Ovary (tissue), 9 donors: Measurements from ENCODE around the gene CTSW. TPM values are rescaled to one million over a fixed set of nuclear protein-coding genes. Genes with fewer than 3 reads are reported as not detected.
A peak's percentile ranks its signal among the peaks of the same experiment; 100 is the strongest.

ENCODE experiments used
- DNase-seq, 5 donors: peaks; one replicate each; pipeline ENCODE4 v3.0.0-alpha.2; 2019 to 2020
- H3K27ac ChIP-seq, 2 donors: fragments of 200-600 bp; one replicate each; pipeline versions ENCODE4 v1.5.1 to v1.8.0; 2019 to 2022
- H3K27me3 ChIP-seq: fragments of 200-600 bp; one replicate; pipeline ENCODE4 v1.8.0; 2022
- H3K36me3 ChIP-seq: fragments of 200-600 bp; sonication (generic); one replicate; pipeline ENCODE4 v1.5.1; 2019
- H3K4me1 ChIP-seq: one replicate; pipeline ENCODE4 v1.8.1; 2013; ENCODE audit warnings: mild to moderate bottlenecking, moderate library complexity; ENCODE audit not compliant: insufficient read depth
- H3K4me3 ChIP-seq: fragments of 200-600 bp; sonication (generic); one replicate; pipeline ENCODE4 v1.5.1; 2017
- H3K9me3 ChIP-seq, 2 donors: fragments of 200-600 bp in 1 of 2; sonication (generic) in 1 of 2; one replicate each; pipeline versions ENCODE4 v1.5.1 to v1.8.1; 2013 to 2019; ENCODE audit warnings: mild to moderate bottlenecking in 1 of 2, moderate library complexity in 1 of 2
- EP300 ChIP-seq: sonication (generic); formaldehyde crosslinking; IDR thresholded peaks from one replicate; pipeline ENCODE4 v1.6.1; 2017; ENCODE audit warnings: antibody characterized with exemption
- POLR2A ChIP-seq: fragments of 450-650 bp; IDR thresholded peaks from one replicate; pipeline ENCODE4 v1.6.1; 2017; ENCODE audit warnings: antibody characterized with exemption, mild to moderate bottlenecking, moderate library complexity
- WGBS, 3 donors: extraction: QIAGEN DNeasy Blood & Tissue Kit in 1 of 3; methylation state at CpG; one replicate each; pipeline versions ENCODE4 v1.1.5 to v1.1.7; 2013 to 2017; 5-methylcytosine and 5-hydroxymethylcytosine counted together
- intact Hi-C, 4 donors: fragments of 100-400 bp; cut with DNase I; formaldehyde crosslinking; loops; one replicate each; pipeline versions ENCODE4 v1.11.0 to v1.15.1; 2022 to 2023
- polyA plus RNA-seq, 2 donors: library from polyadenylated mRNA; stranded (reverse); fragments of 200-250 nt in 1 of 2; fragments of 350-450 nt in 1 of 2; fragmentation: Illumina TruSeq in 1 of 2; extraction: RNeasy Lipid Tissue Mini Kit (QIAGEN cat#74804) in 1 of 2; gene quantifications; one replicate each; pipeline ENCODE4 v1.2.3, GENCODE V29; 2013 to 2014
- total RNA-seq, 7 donors: library from RNA; depleted of rRNA in 2 of 7; stranded (reverse); fragments of >200 nt in 2 of 7; fragmentation: NEBNext Ultra II Directional in 3 of 7; extraction: Animal tissue kit (Norgen Biotek cat#: 25700) in 3 of 7; gene quantifications; one replicate each; pipeline versions ENCODE4 v1.1.0 to v1.2.4, GENCODE V29; 2016 to 2023
- TF ChIP-seq, protein P1 (sequence below), 3 donors: fragments of 450-650 bp in 2 of 3; fragments of 200-600 bp in 1 of 3; IDR thresholded peaks; one replicate each; pipeline versions ENCODE4 v1.5.1 to v1.8.0; 2016 to 2022; ENCODE audit warnings: antibody characterized with exemption in 3 of 3, mild to moderate bottlenecking in 1 of 3
- donor health status: DM: no; HTN: no; CAD: no; lungs with moderate emphysema.
- donor health status: DM: no; HTN: no; CAD: no.
- donor health status: Bipolar disorder and iron deficiency.
- donor health status: DM: yes; HTN: yes; CAD: no.
- donor health status: DM: no; HTN: no; CAD: no.
- donor health status: DM: yes; HTN: yes; CAD: no.

CTSW gene
- total and polyA plus RNA-seq, 9 donors: 0.30 to 1.3 (median 0.81) TPM

DNA sequence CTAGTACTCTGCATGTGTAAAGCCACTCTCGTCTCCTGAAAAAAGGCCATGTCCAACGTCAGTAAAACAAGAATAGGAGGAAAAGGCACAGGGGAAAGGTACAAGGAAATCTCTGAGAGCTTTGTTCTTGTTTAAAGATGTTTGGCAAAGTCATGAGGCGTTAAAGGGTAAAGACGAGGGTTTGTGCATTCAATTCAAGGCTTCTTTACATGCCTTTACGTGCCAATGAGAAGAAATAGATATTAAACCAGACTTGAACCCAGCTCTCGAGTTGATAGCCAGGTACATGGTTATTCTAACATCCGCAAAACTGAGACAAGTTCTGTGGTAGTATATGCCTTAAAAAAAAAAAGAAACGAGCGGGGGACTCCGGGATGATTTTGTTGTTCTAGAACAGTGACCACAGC, 21.0 kb upstream of the CTSW start:
- DNase-seq: no peak

DNA sequence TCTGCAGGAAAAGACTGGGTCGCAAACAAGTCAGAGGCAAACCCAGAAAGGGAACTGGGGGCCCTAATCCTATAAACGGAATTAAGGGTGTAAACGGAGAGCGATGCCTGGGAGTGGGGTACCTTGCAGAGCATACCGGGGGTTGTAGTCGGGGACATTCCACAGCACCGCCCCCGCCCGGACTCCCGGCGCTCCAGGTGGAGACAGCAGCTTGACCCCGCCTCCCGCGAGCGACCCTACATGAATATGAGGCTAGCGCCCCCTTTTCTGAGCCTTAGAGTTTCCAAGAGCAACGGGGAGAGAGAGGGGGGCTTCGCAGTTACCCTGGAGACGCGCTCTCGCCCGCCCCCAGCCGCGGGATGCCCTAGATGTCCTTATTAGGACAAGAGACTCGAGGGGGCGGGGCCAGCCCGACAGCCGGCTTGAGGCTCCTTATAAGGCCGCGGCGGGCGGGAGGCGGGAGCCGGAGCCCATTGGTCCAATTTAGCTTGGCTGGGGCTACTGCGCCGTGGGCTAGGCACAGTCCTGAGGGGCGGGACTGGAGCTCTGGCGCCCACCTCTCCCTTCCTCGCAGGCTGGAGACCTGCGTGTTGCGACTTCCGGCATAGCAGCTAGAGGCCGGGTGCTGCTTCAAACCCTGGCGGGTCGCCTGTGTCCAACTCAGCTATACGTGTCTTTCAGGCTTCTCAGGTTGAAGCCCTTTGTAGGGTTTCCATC, 20.4 kb upstream of the CTSW start:
- peak overlapping the region; percentile 82 to 90 for H3K27ac ChIP-seq
- peaks cover 4% of the 10 kb centered on the region for H3K4me1 ChIP-seq
- TF ChIP-seq, protein P1, sequence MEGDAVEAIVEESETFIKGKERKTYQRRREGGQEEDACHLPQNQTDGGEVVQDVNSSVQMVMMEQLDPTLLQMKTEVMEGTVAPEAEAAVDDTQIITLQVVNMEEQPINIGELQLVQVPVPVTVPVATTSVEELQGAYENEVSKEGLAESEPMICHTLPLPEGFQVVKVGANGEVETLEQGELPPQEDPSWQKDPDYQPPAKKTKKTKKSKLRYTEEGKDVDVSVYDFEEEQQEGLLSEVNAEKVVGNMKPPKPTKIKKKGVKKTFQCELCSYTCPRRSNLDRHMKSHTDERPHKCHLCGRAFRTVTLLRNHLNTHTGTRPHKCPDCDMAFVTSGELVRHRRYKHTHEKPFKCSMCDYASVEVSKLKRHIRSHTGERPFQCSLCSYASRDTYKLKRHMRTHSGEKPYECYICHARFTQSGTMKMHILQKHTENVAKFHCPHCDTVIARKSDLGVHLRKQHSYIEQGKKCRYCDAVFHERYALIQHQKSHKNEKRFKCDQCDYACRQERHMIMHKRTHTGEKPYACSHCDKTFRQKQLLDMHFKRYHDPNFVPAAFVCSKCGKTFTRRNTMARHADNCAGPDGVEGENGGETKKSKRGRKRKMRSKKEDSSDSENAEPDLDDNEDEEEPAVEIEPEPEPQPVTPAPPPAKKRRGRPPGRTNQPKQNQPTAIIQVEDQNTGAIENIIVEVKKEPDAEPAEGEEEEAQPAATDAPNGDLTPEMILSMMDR (IDR thresholded peaks at IDR 0.05): peak in 1 of 3 donors; percentile 25
- TF ChIP-seq EP300 (peak; percentile 29), POLR2A (peak; percentile 97)
- no peaks in the 10 kb centered on the region for H3K36me3 ChIP-seq
- intact Hi-C loops: no loop called here
- 0 to 1% (median 1%) methylated on average over 38 to 46 of the region's 46 CpGs for WGBS, 3 donors
- H3K9me3 ChIP-seq: no peaks in the 10 kb centered on the region
- DNase-seq: peak; percentile 97 to 100 (median 99)
- H3K27me3 ChIP-seq: no peaks in the 10 kb centered on the region
- H3K4me3 ChIP-seq: peak overlapping the region; percentile 78

More for the DNA sequence above, 21.0 kb upstream of the CTSW start:
- intact Hi-C loops: no loop called here
- TF ChIP-seq, protein P1 (IDR thresholded peaks at IDR 0.05): no peak
- H3K4me3 ChIP-seq: peak overlapping the region; percentile 78
- H3K9me3 ChIP-seq: no peaks in the 10 kb centered on the region
- H3K27me3 ChIP-seq: no peaks in the 10 kb centered on the region
- peaks cover 4% of the 10 kb centered on the region for H3K4me1 ChIP-seq
- 0% methylated on average over 10 of the region's 10 CpGs for WGBS, 3 donors
- peak overlapping the region; percentile 66 to 90 for H3K27ac ChIP-seq
- no peaks in the 10 kb centered on the region for H3K36me3 ChIP-seq

DNA sequence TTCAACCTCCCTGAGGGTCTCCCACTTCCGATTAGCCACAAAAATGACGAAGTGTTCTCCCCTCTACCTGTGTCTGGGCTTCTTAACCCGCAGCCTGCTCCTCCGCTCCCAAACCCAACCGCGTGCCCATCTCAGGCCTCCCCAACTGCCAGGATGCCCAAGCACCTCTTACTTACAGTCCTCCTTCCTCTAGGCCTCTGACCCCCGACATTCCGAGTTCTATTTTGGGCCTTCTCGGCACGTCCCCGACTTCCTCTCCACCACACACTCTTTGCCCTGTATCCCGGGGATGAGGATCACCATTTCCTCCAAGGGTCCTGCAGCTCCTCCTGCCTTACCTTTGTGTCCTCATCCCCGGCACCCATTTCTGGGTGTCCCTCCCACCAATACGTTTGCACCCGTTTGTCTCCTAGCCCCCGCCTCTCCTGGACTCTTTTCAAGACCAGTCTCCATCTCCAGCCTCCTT, 19.8 kb upstream of the CTSW start:
- 0 to 1% (median 0%) methylated on average over 16 of the region's 16 CpGs for WGBS, 3 donors
- peaks cover 4% of the 10 kb centered on the region for H3K4me1 ChIP-seq
- no peaks in the 10 kb centered on the region for H3K9me3 ChIP-seq
- intact Hi-C loops: no loop called here
- H3K27me3 ChIP-seq: no peaks in the 10 kb centered on the region
- DNase-seq: no peak
- H3K36me3 ChIP-seq: no peaks in the 10 kb centered on the region
- H3K27ac ChIP-seq: peak overlapping the region; percentile 82 to 90
- TF ChIP-seq POLR2A: no peak
- TF ChIP-seq, protein P1 (IDR thresholded peaks at IDR 0.05): no peak
- TF ChIP-seq EP300: no peak
- H3K4me3 ChIP-seq: peak overlapping the region; percentile 78

DNA sequence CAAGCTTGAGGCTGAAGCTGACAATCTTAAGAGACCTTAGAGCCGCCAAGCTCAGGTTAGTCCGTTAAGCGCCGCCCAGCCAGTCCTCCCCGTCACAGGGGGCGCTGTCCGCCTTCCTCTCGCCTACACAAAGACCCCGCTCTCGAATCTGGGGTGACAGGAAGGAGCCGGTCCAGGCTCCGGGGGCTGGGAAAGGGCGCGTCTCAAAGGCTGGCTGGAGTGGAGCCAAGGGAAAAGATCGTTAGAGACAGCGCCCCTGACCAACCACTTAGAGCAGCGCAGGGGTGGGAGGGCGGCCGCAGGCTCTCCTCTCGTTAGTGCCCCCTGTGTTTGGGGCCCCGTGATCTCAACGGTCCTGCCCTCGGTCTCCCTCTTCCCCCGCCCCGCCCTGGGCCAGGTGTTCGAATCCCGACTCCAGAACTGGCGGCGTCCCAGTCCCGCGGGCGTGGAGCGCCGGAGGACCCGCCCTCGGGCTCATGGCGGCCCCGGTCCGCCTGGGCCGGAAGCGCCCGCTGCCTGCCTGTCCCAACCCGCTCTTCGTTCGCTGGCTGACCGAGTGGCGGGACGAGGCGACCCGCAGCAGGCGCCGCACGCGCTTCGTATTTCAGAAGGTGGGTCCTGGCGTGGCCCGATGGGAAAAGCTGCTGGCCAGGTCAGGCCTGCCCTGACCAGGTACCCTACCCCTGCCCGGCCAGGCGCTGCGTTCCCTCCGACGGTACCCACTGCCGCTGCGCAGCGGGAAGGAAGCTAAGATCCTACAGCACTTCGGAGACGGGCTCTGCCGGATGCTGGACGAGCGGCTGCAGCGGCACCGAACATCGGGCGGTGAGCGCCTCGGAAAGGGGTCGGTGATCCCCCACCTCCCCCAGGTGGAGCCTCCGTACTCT, 19.1 kb upstream of the CTSW start, which contains the start of gene MUS81:
Gene MUS81, plus strand, starts transcription at position 156 of the 887 bp plus-strand sequence. Its CDS starts 321 bp downstream, at position 477.
- H3K27ac ChIP-seq: peak within 1 kb of the TSS; percentile 82 to 90
- H3K27me3 ChIP-seq: no peaks in the 10 kb centered on the region
- peak within 1 kb of the TSS; percentile 78 for H3K4me3 ChIP-seq
- peaks cover 4% of the 10 kb centered on the region for H3K4me1 ChIP-seq
- H3K36me3 ChIP-seq: no peaks in the 10 kb centered on the region
- no peaks in the 10 kb centered on the region for H3K9me3 ChIP-seq
- intact Hi-C loops: no loop called here
- no peak for TF ChIP-seq EP300
- TF ChIP-seq POLR2A: peak; percentile 64
- TF ChIP-seq, protein P1 (IDR thresholded peaks at IDR 0.05): peak; percentile 90 to 95 (median 94)
- peak; percentile 97 to 99 (median 98) for DNase-seq
- WGBS, 3 donors: 1% methylated on average over 77 to 78 of the region's 78 CpGs
